Keratinocyte (primary cell): ENCODE results near the gene RER1. TPM values are rescaled to one million over a fixed set of nuclear protein-coding genes. Genes with fewer than 3 reads are reported as not detected.

Experiments used
- DNase-seq: peaks from one replicate; pipeline ENCODE4 v3.0.0-alpha.2; 2011; ENCODE audit warnings: low read depth, missing footprints, low spot score
- FAIRE-seq: peaks from 2 replicates; lab custom pipeline; 2011; peaks lifted over from hg19 to GRCh38; lab: Jason Lieb, UNC
- H2AFZ ChIP-seq: 2 replicates; pipeline ENCODE4 v1.6.0; 2012; ENCODE audit warnings: low read length, control low read depth, inconsistent platforms; ENCODE audit not compliant: control insufficient read depth
- H3K27ac ChIP-seq: 2 replicates; pipeline ENCODE4 v1.5.1; 2011; ENCODE audit warnings: low read length; ENCODE audit not compliant: control insufficient read depth, insufficient read depth
- H3K27me3 ChIP-seq: 3 replicates; pipeline ENCODE4 v1.6.0; 2011; ENCODE audit warnings: low read length; ENCODE audit not compliant: control insufficient read depth, insufficient read depth; ENCODE audit errors: extremely low read depth
- H3K36me3 ChIP-seq, 2 experiments: 2 replicates in 1 of 2; 3 replicates in 1 of 2; pipeline ENCODE4 v1.5.1; 2011; ENCODE audit warnings: low read length in 2 of 2, mild to moderate bottlenecking in 1 of 2; ENCODE audit not compliant: control insufficient read depth in 2 of 2, insufficient read depth in 2 of 2; ENCODE audit errors: extremely low read depth in 1 of 2
- H3K4me1 ChIP-seq: 3 replicates; pipeline ENCODE4 v1.5.1; 2011; ENCODE audit warnings: low read length; ENCODE audit not compliant: control insufficient read depth, insufficient read depth; ENCODE audit errors: extremely low read depth
- H3K4me2 ChIP-seq: 3 replicates; pipeline ENCODE4 v1.6.0; 2011; ENCODE audit warnings: low read depth, low read length; ENCODE audit not compliant: control insufficient read depth, insufficient read depth; ENCODE audit errors: extremely low read depth
- H3K4me3 ChIP-seq, 3 experiments: fragments of 200-600 bp in 1 of 3; sonication (generic) in 1 of 3; 2 replicates in 2 of 3; 3 replicates in 1 of 3; pipeline ENCODE4 v1.5.1; 2011 to 2016; ENCODE audit warnings: low read length in 3 of 3, mild to moderate bottlenecking in 3 of 3, control low read depth in 2 of 3, inconsistent platforms in 1 of 3, low read depth in 1 of 3, mixed read lengths in 1 of 3, mixed run types in 1 of 3, moderate library complexity in 1 of 3; ENCODE audit not compliant: control insufficient read depth in 2 of 3, insufficient read depth in 2 of 3; ENCODE audit errors: extremely low read depth in 1 of 3
- H3K79me2 ChIP-seq: 2 replicates; pipeline ENCODE4 v1.6.0; 2012; ENCODE audit warnings: low read length; ENCODE audit not compliant: control insufficient read depth, insufficient read depth
- H3K9ac ChIP-seq: 3 replicates; pipeline ENCODE4 v1.6.0; 2011; ENCODE audit warnings: low read length; ENCODE audit not compliant: control insufficient read depth, insufficient read depth; ENCODE audit errors: extremely low read depth
- H3K9me1 ChIP-seq: 3 replicates; pipeline ENCODE4 v1.6.0; 2011; ENCODE audit warnings: low read length; ENCODE audit not compliant: control insufficient read depth, insufficient read depth; ENCODE audit errors: extremely low read depth
- H3K9me3 ChIP-seq: 2 replicates; pipeline ENCODE4 v1.5.1; 2012; ENCODE audit warnings: low read depth, low read length; ENCODE audit not compliant: control insufficient read depth
- H4K20me1 ChIP-seq: 3 replicates; pipeline ENCODE4 v1.6.0; 2011; ENCODE audit warnings: low read length; ENCODE audit not compliant: control insufficient read depth, insufficient read depth; ENCODE audit errors: extremely low read depth
- EZH2 ChIP-seq: IDR thresholded peaks from one replicate; pipeline ENCODE4 v1.6.1; 2012; ENCODE audit warnings: inconsistent platforms, mild to moderate bottlenecking, low read length, moderate library complexity
- dilution Hi-C: fragments of 300-500 bp; cut with MboI; formaldehyde crosslinking; loops from one replicate; pipeline ENCODE4 v1.7.0; 2020; ENCODE audit warnings: low sequenced_read_pairs; ENCODE audit not compliant: extremely low pct_ligation_motif_present
- polyA plus RNA-seq, 5 experiments: library from polyadenylated mRNA; depleted of rRNA in 3 of 5; stranded (reverse) in 3 of 5; stranded (forward) in 1 of 5; unstranded in 1 of 5; fragments of >200 nt; gene quantifications; 1 replicate in 1 of 5; 2 replicates in 3 of 5; 3 replicates in 1 of 5; pipeline versions ENCODE4 v1.2.1 to v1.2.3, GENCODE V29; 2011 to 2012; ENCODE audit warnings: missing spikeins in 2 of 5, low read depth in 1 of 5, low replicate concordance in 1 of 5
- TF ChIP-seq, protein P1 (sequence below), 3 experiments: IDR thresholded peaks in 1 of 3; conservative IDR thresholded peaks in 1 of 3; optimal IDR thresholded peaks in 1 of 3; 2 replicates in 2 of 3; 3 replicates in 1 of 3; pipeline versions ENCODE3 to v1.5.1; 2011; ENCODE audit warnings: low read length in 3 of 3, mild to moderate bottlenecking in 3 of 3, moderate library complexity in 2 of 3, control low read depth in 1 of 3, inconsistent platforms in 1 of 3; ENCODE audit not compliant: insufficient read depth in 2 of 3; ENCODE audit errors: extremely low read depth in 1 of 3

Gene RER1
- polyA plus RNA-seq, 1 donor (not counting 4 experiments of a cell fraction or from before 2014, with no cell fraction given), result 297 TPM

DNA sequence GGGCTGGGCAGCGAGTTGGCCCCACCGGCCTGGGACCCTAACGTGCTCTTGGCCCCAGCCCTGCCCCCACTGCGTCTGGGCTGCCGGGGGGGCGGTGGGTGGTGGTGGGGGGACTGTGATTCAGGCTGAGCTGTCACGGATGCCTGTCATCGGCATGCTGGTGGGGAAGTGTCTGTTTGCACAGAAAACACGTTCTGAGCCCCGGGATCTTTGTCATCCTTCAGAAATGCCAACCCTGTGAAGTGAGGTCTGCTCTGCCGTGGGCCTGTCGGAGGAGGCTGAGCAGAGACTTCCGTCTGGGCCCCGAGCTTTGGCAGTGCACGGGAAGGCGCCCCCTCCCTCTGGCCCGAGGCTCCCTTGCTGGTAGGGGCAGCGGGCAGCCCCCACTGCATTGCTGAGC is 60.1 kb downstream of the RER1 start:
- H3K4me3 ChIP-seq, result no peak overlapping the region
- peak; percentile 83 for FAIRE-seq
- peak overlapping the region; percentile 41 for H3K4me2 ChIP-seq
- TF ChIP-seq EZH2, result no peak
- TF ChIP-seq, protein P1, sequence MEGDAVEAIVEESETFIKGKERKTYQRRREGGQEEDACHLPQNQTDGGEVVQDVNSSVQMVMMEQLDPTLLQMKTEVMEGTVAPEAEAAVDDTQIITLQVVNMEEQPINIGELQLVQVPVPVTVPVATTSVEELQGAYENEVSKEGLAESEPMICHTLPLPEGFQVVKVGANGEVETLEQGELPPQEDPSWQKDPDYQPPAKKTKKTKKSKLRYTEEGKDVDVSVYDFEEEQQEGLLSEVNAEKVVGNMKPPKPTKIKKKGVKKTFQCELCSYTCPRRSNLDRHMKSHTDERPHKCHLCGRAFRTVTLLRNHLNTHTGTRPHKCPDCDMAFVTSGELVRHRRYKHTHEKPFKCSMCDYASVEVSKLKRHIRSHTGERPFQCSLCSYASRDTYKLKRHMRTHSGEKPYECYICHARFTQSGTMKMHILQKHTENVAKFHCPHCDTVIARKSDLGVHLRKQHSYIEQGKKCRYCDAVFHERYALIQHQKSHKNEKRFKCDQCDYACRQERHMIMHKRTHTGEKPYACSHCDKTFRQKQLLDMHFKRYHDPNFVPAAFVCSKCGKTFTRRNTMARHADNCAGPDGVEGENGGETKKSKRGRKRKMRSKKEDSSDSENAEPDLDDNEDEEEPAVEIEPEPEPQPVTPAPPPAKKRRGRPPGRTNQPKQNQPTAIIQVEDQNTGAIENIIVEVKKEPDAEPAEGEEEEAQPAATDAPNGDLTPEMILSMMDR (optimal IDR thresholded peaks at IDR 0.05 in 1 of 3, IDR thresholded peaks at IDR 0.05 in 1 of 3, conservative IDR thresholded peaks at IDR 0.05 in 1 of 3; ENCODE audit: extremely low read depth in 1 of 3, insufficient read depth in 2 of 3, low read length in 3 of 3), result no peak
- peak overlapping the region; percentile 73 for H3K27ac ChIP-seq
- no peaks in the 10 kb centered on the region for H3K27me3 ChIP-seq
- peaks cover 3% of the 10 kb centered on the region for H3K9me1 ChIP-seq
- H3K4me1 ChIP-seq, result peaks cover 58% of the 10 kb centered on the region
- H2AFZ ChIP-seq, result no peak overlapping the region
- H3K79me2 ChIP-seq, result peaks cover 85% of the 10 kb centered on the region
- H3K9ac ChIP-seq, result peak overlapping the region; percentile 37
- peaks cover 2 to 16% of the 10 kb centered on the region in 2 experiments for H3K36me3 ChIP-seq
- H3K9me3 ChIP-seq, result no peaks in the 10 kb centered on the region
- no peak for DNase-seq
- dilution Hi-C loops, result no loop called here
- peaks cover 11% of the 10 kb centered on the region for H4K20me1 ChIP-seq

DNA sequence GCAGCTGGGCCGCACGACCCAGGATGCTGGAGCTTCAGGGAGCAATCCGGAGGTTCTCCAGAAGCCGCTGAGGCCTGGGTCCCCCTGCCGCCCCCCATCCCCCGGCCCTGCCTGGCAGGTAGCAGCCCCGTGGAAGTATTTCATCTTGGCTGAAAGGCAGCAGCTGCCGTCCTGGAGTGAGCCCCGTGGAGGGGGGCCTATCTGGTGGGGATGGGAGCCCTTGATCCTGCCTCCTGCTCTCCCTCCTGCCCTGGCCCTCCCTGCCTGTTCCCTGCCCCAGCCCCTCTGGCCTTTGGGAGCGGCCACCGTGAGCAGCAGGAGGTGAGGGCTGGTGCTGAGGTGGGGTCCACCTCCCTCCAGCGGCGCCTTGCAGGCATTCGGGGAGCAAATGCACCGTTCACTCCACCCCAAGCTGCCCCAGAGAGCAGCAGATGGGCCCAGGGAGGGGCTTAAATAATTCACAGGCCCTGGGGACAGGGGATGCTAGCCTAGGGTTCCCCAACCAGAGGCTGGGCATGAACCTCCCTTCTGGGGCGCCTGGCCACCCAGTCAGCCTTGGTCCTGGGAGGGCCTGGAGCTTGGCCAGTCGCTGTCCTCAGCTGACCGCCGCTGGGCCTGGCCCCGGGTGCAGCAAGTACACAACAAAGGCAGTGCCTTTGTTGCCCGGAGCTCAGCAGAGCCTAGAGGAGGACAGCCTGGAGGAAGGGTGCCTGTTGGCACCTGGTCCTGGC is 60.7 kb downstream of the RER1 start:
- H3K27me3 ChIP-seq, result no peaks in the 10 kb centered on the region
- no peak overlapping the region for H2AFZ ChIP-seq
- H3K27ac ChIP-seq, result peak overlapping the region; percentile 60
- no peaks in the 10 kb centered on the region for H3K9me3 ChIP-seq
- peak overlapping the region; percentile 41 for H3K4me2 ChIP-seq
- peaks cover 3% of the 10 kb centered on the region for H3K9me1 ChIP-seq
- DNase-seq, result no peak
- peak overlapping the region; percentile 54 for H3K9ac ChIP-seq
- H3K79me2 ChIP-seq, result peaks cover 85% of the 10 kb centered on the region
- dilution Hi-C loops, result no loop called here
- H4K20me1 ChIP-seq, result peaks cover 16% of the 10 kb centered on the region
- no peak for FAIRE-seq
- peak overlapping the region in 1 of 3 experiments; percentile 18 for H3K4me3 ChIP-seq
- no peak for TF ChIP-seq EZH2
- TF ChIP-seq, protein P1 (optimal IDR thresholded peaks at IDR 0.05 in 1 of 3, IDR thresholded peaks at IDR 0.05 in 1 of 3, conservative IDR thresholded peaks at IDR 0.05 in 1 of 3; ENCODE audit: extremely low read depth in 1 of 3, insufficient read depth in 2 of 3, low read length in 3 of 3), result no peak
- H3K4me1 ChIP-seq, result peaks cover 58% of the 10 kb centered on the region
- peaks cover 3 to 13% of the 10 kb centered on the region in 2 experiments for H3K36me3 ChIP-seq
